Neural cell (in vitro differentiated cells): ENCODE results near the gene PTPRB.

Experiments used
- CTCF ChIP-seq: fragments of 450-650 bp; IDR thresholded peaks from 2 replicates; pipeline ENCODE4 v1.5.1; 2014; ENCODE audit warnings: antibody characterized with exemption, mild to moderate bottlenecking, moderate library complexity; ENCODE audit not compliant: poor library complexity, severe bottlenecking
- EP300 ChIP-seq: fragments of 450-650 bp; conservative IDR thresholded peaks from 2 replicates; pipeline ENCODE4 v1.6.1; 2014; ENCODE audit warnings: antibody characterized with exemption, mild to moderate bottlenecking, moderate library complexity; ENCODE audit not compliant: poor library complexity, severe bottlenecking
- EZH2 ChIP-seq: fragments of 200-600, 300-800 bp; shearing (Covaris generic), sonication (generic); IDR thresholded peaks from 2 replicates; pipeline ENCODE4 v1.6.1; 2014; ENCODE audit warnings: antibody characterized with exemption, low read length, borderline replicate concordance, mild to moderate bottlenecking; ENCODE audit not compliant: insufficient read depth, poor library complexity, severe bottlenecking
- POLR2AphosphoS5 ChIP-seq: IDR thresholded peaks from 2 replicates; pipeline ENCODE4 v1.6.1; 2012
- RAD21 ChIP-seq: fragments of 450-650 bp; conservative IDR thresholded peaks from 2 replicates; pipeline ENCODE4 v1.6.1; 2014; ENCODE audit warnings: antibody characterized with exemption, mild to moderate bottlenecking, moderate library complexity

DNA sequence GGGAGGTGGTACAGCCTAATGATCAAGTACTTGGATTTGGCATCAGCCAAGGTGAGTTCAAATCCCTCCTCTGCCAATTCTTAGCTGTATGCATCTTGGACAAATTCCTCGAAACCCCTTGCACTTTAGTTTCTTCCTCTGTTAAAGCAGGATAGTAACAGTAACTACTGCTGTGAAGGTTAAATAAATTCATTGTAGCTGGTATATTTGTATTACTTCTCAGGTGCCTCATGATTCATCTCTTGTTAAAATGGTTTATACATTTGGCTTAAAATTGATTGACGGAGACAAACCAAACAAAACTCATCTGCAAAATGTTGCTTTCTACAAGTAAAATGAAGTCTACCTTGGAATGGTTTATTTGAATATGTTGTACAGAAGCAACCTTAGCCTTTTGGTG lies 2.3 kb upstream of the PTPRB start:
- no peak for TF ChIP-seq CTCF
- TF ChIP-seq EZH2 = no peak
- no peak for TF ChIP-seq POLR2AphosphoS5
- TF ChIP-seq EP300 = no peak
- no peak for TF ChIP-seq RAD21
